Measurements from ENCODE around the gene ZNF384. TPM values are rescaled to one million over a fixed set of nuclear protein-coding genes. Genes with fewer than 3 reads are reported as not detected.

ZNF384 gene
- total and polyA plus RNA-seq, 8 donors: 39.3 to 97.9 (median 89.2) TPM

DNA sequence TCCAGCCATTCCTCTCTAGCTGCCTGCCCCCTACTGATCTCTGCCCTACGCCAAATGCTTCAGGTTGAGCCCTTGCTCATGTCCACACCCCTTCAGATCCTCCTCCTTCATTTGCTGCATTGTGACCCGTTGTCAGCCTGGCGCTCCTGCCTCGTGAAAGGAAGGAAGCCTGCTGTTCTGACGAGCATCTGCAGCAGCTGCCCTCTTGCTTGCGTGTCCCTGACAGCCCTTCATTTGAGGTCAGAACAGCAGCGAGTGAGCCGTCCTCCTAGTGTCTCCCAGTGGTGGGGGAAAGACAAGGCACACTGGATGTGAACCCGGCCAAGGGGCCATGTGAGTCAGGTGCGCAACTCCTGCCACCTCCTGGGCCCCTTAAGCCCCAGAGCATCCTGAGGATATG, 14.5 kb upstream of the ZNF384 start:
- Histone ChIP-seq H3K9me3 (no peaks in the 10 kb centered on the region), H3K4me3 (no peak overlapping the region), H3K27ac (no peak overlapping the region), H3K36me3 (no peaks in the 10 kb centered on the region), H3K27me3 (peaks cover 55 to 99% of the 10 kb centered on the region in 2 donors), H3K4me1 (peaks cover 6 to 15% of the 10 kb centered on the region in 2 donors)
- ATAC-seq (no peak), DNase-seq (no peak)
- intact Hi-C loops (cut with DNase I): no loop called here
- TF ChIP-seq, protein P1, sequence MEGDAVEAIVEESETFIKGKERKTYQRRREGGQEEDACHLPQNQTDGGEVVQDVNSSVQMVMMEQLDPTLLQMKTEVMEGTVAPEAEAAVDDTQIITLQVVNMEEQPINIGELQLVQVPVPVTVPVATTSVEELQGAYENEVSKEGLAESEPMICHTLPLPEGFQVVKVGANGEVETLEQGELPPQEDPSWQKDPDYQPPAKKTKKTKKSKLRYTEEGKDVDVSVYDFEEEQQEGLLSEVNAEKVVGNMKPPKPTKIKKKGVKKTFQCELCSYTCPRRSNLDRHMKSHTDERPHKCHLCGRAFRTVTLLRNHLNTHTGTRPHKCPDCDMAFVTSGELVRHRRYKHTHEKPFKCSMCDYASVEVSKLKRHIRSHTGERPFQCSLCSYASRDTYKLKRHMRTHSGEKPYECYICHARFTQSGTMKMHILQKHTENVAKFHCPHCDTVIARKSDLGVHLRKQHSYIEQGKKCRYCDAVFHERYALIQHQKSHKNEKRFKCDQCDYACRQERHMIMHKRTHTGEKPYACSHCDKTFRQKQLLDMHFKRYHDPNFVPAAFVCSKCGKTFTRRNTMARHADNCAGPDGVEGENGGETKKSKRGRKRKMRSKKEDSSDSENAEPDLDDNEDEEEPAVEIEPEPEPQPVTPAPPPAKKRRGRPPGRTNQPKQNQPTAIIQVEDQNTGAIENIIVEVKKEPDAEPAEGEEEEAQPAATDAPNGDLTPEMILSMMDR (IDR thresholded peaks at IDR 0.05): no peak

DNA sequence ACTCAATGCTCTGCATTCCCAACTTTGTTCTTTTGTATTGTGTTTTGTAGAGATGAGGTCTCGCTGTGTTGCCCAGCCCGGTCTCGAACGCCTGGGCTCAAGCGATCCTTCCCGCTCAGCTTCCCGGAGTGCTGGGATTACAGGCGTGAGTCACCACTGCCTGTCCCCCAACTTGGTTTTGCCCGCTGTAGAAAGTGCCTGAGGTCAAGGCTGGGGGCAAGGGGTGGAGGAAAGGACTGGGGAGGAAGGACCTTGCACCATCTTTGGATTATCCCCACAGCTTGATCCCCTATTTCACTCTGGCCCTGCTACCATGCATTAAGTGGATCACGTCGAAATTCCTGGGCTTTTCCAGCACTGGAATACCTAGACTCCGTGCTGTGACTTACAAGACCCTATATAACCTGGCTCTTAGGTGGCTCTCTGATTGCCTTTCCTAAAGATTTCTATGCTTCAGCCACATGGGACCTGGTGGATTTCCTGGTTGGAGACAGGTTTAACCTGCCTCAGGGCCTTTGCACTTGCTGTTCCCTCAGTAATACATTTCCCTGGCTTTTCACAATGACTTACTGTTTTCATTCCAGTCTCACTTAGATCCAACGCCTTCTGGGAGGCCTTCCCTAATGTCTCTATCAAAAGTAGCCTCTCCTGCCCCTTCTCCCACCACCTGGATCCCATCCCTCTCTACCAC, 12.0 kb upstream of the ZNF384 start:
- H3K36me3 ChIP-seq: no peaks in the 10 kb centered on the region
- TF ChIP-seq, protein P1 (IDR thresholded peaks at IDR 0.05): no peak
- H3K27ac ChIP-seq: no peak overlapping the region
- no peak for DNase-seq
- peaks cover 6 to 15% of the 10 kb centered on the region in 2 donors for H3K4me1 ChIP-seq
- H3K4me3 ChIP-seq: peak overlapping the region in 1 of 2 donors; percentile 28
- intact Hi-C loops (cut with DNase I): no loop called here
- ATAC-seq: no peak
- H3K9me3 ChIP-seq: no peaks in the 10 kb centered on the region
- peaks cover 59 to 100% of the 10 kb centered on the region in 2 donors for H3K27me3 ChIP-seq

DNA sequence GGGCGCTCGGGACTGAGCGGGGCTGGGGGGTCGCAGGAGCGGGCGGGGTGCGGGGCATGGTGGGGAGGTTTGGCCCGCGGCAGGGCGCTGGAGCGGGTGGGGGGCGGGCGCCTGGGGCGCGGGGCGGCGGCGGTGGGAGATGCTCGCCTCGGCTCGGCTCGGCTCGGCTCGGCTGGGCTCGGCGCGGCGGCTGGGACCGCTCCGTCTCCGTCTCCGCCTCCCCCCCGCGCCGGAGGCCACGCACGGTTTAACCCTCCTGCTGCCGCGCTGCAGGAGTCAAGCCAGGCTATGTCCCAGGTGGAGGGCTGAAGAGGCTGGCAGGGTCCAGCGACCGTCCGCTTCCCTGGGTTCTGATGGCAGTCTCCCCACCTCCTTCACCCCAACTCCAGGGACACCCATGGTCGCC, 11.5 kb upstream of the ZNF384 start, which contains the start of gene PIANP:
PIANP (minus strand) TSS at position 170 of the 406 bp plus-strand sequence. CDS start 2,754 bp downstream, outside the sequence.
- TF ChIP-seq, protein P1 (IDR thresholded peaks at IDR 0.05): no peak
- DNase-seq (peak in 1 of 4 donors; percentile 64), ATAC-seq (peak; percentile 79)
- intact Hi-C loops (cut with DNase I): no loop called here
- Histone ChIP-seq H3K4me1 (peaks cover 6 to 15% of the 10 kb centered on the region in 2 donors), H3K9me3 (no peaks in the 10 kb centered on the region), H3K27ac (no peak within 1 kb of the TSS), H3K36me3 (no peaks in the 10 kb centered on the region), H3K27me3 (peaks cover 59 to 98% of the 10 kb centered on the region in 2 donors), H3K4me3 (peak within 1 kb of the TSS; percentile 22 to 28)

DNA sequence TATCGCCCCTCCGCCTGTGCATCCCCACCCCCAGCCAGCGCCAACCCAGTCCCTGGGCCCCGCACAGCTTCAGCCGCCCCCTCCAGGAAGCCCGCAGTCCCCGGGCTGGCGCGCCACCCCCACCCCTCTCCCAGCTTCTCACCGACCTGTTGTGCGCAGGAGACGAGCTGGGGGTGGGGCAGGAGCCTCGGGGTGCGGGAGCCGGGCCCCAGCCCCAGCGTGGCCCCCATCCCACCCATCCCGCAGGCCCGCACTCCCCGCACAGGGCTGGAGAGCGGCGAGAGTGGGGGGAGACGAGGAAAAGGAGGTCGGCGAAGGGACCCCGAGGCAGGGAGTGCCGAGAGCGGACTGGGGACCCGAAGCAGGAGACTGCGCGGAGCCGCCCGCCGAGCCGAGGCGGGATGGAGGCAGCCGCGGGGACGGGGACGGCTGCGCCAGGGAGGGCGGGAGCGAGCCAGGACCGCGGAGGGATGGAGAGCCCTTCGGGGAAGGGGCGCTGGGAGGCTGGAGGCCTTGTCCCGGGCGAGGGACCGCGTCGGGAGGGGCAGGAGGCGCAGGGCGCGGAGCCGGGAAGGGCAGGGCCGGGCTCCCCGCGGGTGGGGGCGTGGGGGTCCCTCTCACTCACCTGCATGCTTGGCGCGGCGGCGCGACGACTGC, 10.9 kb upstream of the ZNF384 start:
- TF ChIP-seq, protein P1 (IDR thresholded peaks at IDR 0.05): no peak
- Histone ChIP-seq H3K36me3 (no peaks in the 10 kb centered on the region), H3K4me1 (peaks cover 6 to 15% of the 10 kb centered on the region in 2 donors), H3K4me3 (peak overlapping the region; percentile 22 to 28), H3K27me3 (peaks cover 59 to 98% of the 10 kb centered on the region in 2 donors), H3K9me3 (no peaks in the 10 kb centered on the region), H3K27ac (no peak overlapping the region)
- ATAC-seq (peak; percentile 34), DNase-seq (peak in 1 of 4 donors; percentile 79)
- intact Hi-C loops (cut with DNase I): loop anchor here in 1 of 2 donors (10.0 kb wide), 1 partner anchor 85 kb away; no protein-coding TSS in a partner anchor
